Measurements from ENCODE around the gene C5orf15. TPM values are rescaled to one million over a fixed set of nuclear protein-coding genes. Genes with fewer than 3 reads are reported as not detected.
A peak's percentile ranks its signal among the peaks of the same experiment; 100 is the strongest.

C5orf15 gene
- total RNA-seq, 3 donors from 2014 or later, result 40.6 to 68.9 (median 41.0) TPM

- Histone ChIP-seq H3K4me1 (no peaks in the 10 kb centered on the region), H3K4me3 (no peak overlapping the region), H3K9me3 (no peaks in the 10 kb centered on the region), H3K36me3 (no peaks in the 10 kb centered on the region), H3K27me3 (no peaks in the 10 kb centered on the region), H3K27ac (peak overlapping the region; percentile 56 to 85)
- DNase-seq (ENCODE audit: low spot score in 2 of 2), result no peak
- no peak for TF ChIP-seq POLR2A (IDR thresholded peaks at IDR 0.05)
- peak in 2 of 3 donors; percentile 25 to 33 for TF ChIP-seq POLR2AphosphoS5 (IDR thresholded peaks at IDR 0.05)
- TF ChIP-seq CTCF (IDR thresholded peaks at IDR 0.05), result no peak
- intact Hi-C loops (cut with DNase I; ENCODE audit: low total_unique reads), result no loop called here
These were observed 15.5 kb downstream of the C5orf15 start for GRCh38 chr5:133952729-133953567.

- Histone ChIP-seq H3K36me3 (no peaks in the 10 kb centered on the region), H3K4me3 (no peak overlapping the region), H3K27me3 (no peaks in the 10 kb centered on the region), H3K4me1 (no peaks in the 10 kb centered on the region), H3K27ac (peak overlapping the region in 1 of 2 donors; percentile 39), H3K9me3 (no peaks in the 10 kb centered on the region)
- DNase-seq (ENCODE audit: low spot score in 2 of 2), result no peak
- intact Hi-C loops (cut with DNase I; ENCODE audit: low total_unique reads), result no loop called here
- TF ChIP-seq POLR2AphosphoS5 (IDR thresholded peaks at IDR 0.05) (no peak), CTCF (IDR thresholded peaks at IDR 0.05) (no peak), POLR2A (IDR thresholded peaks at IDR 0.05) (no peak)
These were observed 17.4 kb downstream of the C5orf15 start for GRCh38 chr5:133950821-133951612.

GRCh38 chr5:133948721-133949120, 19.7 kb downstream of the C5orf15 start:
- H3K36me3 ChIP-seq, result no peaks in the 10 kb centered on the region
- no peaks in the 10 kb centered on the region for H3K9me3 ChIP-seq
- H3K4me3 ChIP-seq, result no peak overlapping the region
- TF ChIP-seq POLR2A (IDR thresholded peaks at IDR 0.05) (no peak), CTCF (IDR thresholded peaks at IDR 0.05) (no peak), POLR2AphosphoS5 (IDR thresholded peaks at IDR 0.05) (no peak)
- DNase-seq (ENCODE audit: low spot score in 2 of 2), result no peak
- no peaks in the 10 kb centered on the region for H3K4me1 ChIP-seq
- no peak overlapping the region for H3K27ac ChIP-seq
- intact Hi-C loops (cut with DNase I; ENCODE audit: low total_unique reads), result no loop called here
- H3K27me3 ChIP-seq, result no peaks in the 10 kb centered on the region

- no peak overlapping the region for H3K4me3 ChIP-seq
- no peak for DNase-seq (ENCODE audit: low spot score in 2 of 2)
- H3K36me3 ChIP-seq, result no peaks in the 10 kb centered on the region
- no peaks in the 10 kb centered on the region for H3K27me3 ChIP-seq
- intact Hi-C loops (cut with DNase I; ENCODE audit: low total_unique reads), result no loop called here
- H3K27ac ChIP-seq, result no peak overlapping the region
- H3K9me3 ChIP-seq, result no peaks in the 10 kb centered on the region
- H3K4me1 ChIP-seq, result peaks cover 0 to 8% of the 10 kb centered on the region in 2 donors
- no peak for TF ChIP-seq POLR2A (IDR thresholded peaks at IDR 0.05)
- no peak for TF ChIP-seq CTCF (IDR thresholded peaks at IDR 0.05)
- no peak for TF ChIP-seq POLR2AphosphoS5 (IDR thresholded peaks at IDR 0.05)
These were observed 21.0 kb downstream of the C5orf15 start for GRCh38 chr5:133947431-133947841.

- Histone ChIP-seq H3K9me3 (no peaks in the 10 kb centered on the region), H3K4me1 (peaks cover 0 to 8% of the 10 kb centered on the region in 2 donors), H3K27ac (no peak overlapping the region), H3K27me3 (no peaks in the 10 kb centered on the region), H3K4me3 (no peak overlapping the region), H3K36me3 (no peaks in the 10 kb centered on the region)
- DNase-seq (ENCODE audit: low spot score in 2 of 2), result no peak
- TF ChIP-seq CTCF (IDR thresholded peaks at IDR 0.05) (no peak), POLR2A (IDR thresholded peaks at IDR 0.05) (no peak), POLR2AphosphoS5 (IDR thresholded peaks at IDR 0.05) (no peak)
- intact Hi-C loops (cut with DNase I; ENCODE audit: low total_unique reads), result no loop called here
These were observed 22.9 kb downstream of the C5orf15 start for GRCh38 chr5:133945568-133945967.
